SK-N-SH treated with all-trans-retinoic acid at 6 μM for 48 hours (cell line): Measurements from ENCODE around the gene NFYB.

Experiments
- ARNTL ChIP-seq: fragments of 450-650 bp; formaldehyde crosslinking; IDR thresholded peaks from 2 replicates; pipeline ENCODE4 v1.5.0; 2020; ENCODE audit warnings: low read depth, mild to moderate bottlenecking, moderate library complexity, borderline replicate concordance
- ESRRG ChIP-seq: fragments of 250-450 bp; sonication (Bioruptor Pico); IDR thresholded peaks from 2 replicates; pipeline ENCODE4 v1.6.1; 2021; ENCODE audit warnings: mild to moderate bottlenecking
- PATZ1 ChIP-seq: fragments of 250-450 bp; sonication (Bioruptor Pico); IDR thresholded peaks from 2 replicates; pipeline ENCODE4 v1.8.0; 2020; ENCODE audit warnings: mild to moderate bottlenecking, moderate library complexity, borderline replicate concordance
- TSHZ2 ChIP-seq: fragments of 250-450 bp; sonication (Bioruptor Pico); IDR thresholded peaks from 2 replicates; pipeline ENCODE4 v1.5.0; 2020; ENCODE audit warnings: mild to moderate bottlenecking, moderate library complexity
- ZFP3 ChIP-seq: fragments of 250-450 bp; sonication (Bioruptor Pico); IDR thresholded peaks from 2 replicates; pipeline ENCODE4 v1.5.0; 2020; ENCODE audit warnings: mild to moderate bottlenecking, moderate library complexity

GRCh38 chr12:104108755-104109445 is 29.1 kb downstream of the NFYB start:
- TF ChIP-seq TSHZ2 (CRISPR knock-in tag) (no peak), PATZ1 (CRISPR knock-in tag) (no peak), ESRRG (no peak), ZFP3 (CRISPR knock-in tag) (no peak), ARNTL (CRISPR knock-in tag) (no peak)
